Transverse colon (tissue), 3 donors: ENCODE data around the gene SHCBP1L.

Experiments
- EP300 ChIP-seq: sonication (generic); formaldehyde crosslinking; IDR thresholded peaks from one replicate; pipeline ENCODE4 v1.6.1; 2017; ENCODE audit warnings: antibody characterized with exemption, low read depth
- POLR2A ChIP-seq: fragments of 450-650 bp; IDR thresholded peaks from one replicate; pipeline ENCODE4 v1.6.1; 2016; ENCODE audit warnings: antibody characterized with exemption, mild to moderate bottlenecking, moderate library complexity
- TF ChIP-seq, protein P1 (sequence below), 5 experiments: fragments of 200-600 bp in 3 of 5; fragments of 450-650 bp in 2 of 5; sonication (generic) in 3 of 5; IDR thresholded peaks; 1 replicate in 2 of 5; 2 replicates in 3 of 5; pipeline ENCODE4 v1.5.1; 2016 to 2017; ENCODE audit warnings: antibody characterized with exemption in 5 of 5, inconsistent platforms in 3 of 5, mild to moderate bottlenecking in 2 of 5, moderate library complexity in 1 of 5

DNA sequence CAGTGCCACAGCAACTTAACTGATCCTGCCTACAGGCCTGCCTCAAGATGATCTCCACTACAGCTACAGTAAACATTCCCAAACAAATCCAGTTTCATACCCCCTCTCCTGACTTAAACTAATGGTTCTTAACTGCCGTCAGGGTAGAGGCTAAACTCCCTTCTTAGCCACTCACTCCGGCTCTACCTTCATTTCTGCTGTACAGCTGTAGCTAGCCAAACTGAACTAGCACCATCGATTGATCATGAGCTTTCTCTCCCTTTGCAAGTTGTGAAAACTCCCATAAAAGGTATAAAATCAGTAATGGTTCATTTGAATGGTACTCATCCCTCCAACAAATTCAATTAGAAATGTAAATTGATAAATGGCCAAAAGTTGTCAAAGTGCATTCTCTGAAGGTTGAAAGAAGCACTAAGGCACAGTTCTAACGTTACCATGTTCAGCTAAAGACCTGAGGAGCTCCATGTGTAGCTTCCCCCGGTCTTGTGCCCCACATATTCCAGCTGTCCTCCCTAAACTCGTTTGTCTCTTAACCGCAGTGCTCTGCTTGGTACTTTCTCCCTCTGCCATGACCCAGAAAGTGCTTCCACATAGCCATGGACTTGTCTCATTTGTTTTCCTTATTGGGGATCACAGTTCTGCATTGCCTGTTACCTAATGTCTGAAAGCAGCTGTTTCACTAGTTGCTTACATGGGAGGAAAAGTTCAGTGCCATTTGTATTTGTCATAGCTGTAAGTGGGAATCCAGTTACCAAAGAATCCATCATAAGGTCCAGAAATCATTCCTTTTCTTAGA lies 64.0 kb downstream of the SHCBP1L start:
- TF ChIP-seq, protein P1, sequence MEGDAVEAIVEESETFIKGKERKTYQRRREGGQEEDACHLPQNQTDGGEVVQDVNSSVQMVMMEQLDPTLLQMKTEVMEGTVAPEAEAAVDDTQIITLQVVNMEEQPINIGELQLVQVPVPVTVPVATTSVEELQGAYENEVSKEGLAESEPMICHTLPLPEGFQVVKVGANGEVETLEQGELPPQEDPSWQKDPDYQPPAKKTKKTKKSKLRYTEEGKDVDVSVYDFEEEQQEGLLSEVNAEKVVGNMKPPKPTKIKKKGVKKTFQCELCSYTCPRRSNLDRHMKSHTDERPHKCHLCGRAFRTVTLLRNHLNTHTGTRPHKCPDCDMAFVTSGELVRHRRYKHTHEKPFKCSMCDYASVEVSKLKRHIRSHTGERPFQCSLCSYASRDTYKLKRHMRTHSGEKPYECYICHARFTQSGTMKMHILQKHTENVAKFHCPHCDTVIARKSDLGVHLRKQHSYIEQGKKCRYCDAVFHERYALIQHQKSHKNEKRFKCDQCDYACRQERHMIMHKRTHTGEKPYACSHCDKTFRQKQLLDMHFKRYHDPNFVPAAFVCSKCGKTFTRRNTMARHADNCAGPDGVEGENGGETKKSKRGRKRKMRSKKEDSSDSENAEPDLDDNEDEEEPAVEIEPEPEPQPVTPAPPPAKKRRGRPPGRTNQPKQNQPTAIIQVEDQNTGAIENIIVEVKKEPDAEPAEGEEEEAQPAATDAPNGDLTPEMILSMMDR (IDR thresholded peaks at IDR 0.05): no peak
- TF ChIP-seq EP300 (no peak), POLR2A (no peak)
